HCT116 (cell line): Measurements from ENCODE around the gene RERG. TPM values are rescaled to one million over a fixed set of nuclear protein-coding genes. Genes with fewer than 3 reads are reported as not detected.

Experiments used
- ATAC-seq: fragments of 200-7000 bp; cut with Tn5 transposase; 2 replicates; pipeline ENCODE4 v1.9.1; 2020; ENCODE audit warnings: mild to moderate bottlenecking, moderate library complexity
- BruUV-seq: library from RNA; stranded (reverse); fragments of 400-500 nt; replicated peaks from 2 replicates; lab custom pipeline; 2021; lab: Mats Ljungman, UMichigan
- CTCF ChIA-PET: fragments of 300-600 bp; sonication (Branson Sonifier 250); formaldehyde crosslinking; loops from one replicate; lab custom pipeline; 2021; ENCODE audit warnings: antibody characterized with exemption; lab: Charles Lee
- POLR2A ChIA-PET: fragments of 300-600, 350-600 bp; sonication (Branson Sonifier 250); formaldehyde crosslinking; loops from one replicate; lab custom pipeline; 2021; ENCODE audit warnings: antibody characterized with exemption; lab: Charles Lee
- RAD21 ChIA-PET, 2 experiments: fragments of 300-600 bp; sonication (Branson Sonifier 250); formaldehyde crosslinking; loops; one replicate each; lab custom pipeline; 2023; ENCODE audit warnings: low total read pairs in 2 of 2; ENCODE audit not compliant: uncharacterized antibody in 2 of 2, unreplicated experiment in 2 of 2, low non-redundant PET in 1 of 2; lab: Charles Lee
- DNase-seq: peaks from one replicate; pipeline ENCODE4 v3.0.0-alpha.2; 2010; ENCODE audit warnings: low read depth, low spot score
- H2AFZ ChIP-seq: fragments of 200-600 bp; shearing (Covaris generic), sonication (generic); 2 replicates; pipeline ENCODE4 v1.6.1; 2017; ENCODE audit warnings: low read depth, mixed run types, mixed read lengths, antibody characterized with exemption, low read length; ENCODE audit not compliant: poor library complexity, severe bottlenecking
- H3K27ac ChIP-seq: 2 replicates; pipeline ENCODE4 v1.5.1; 2012; ENCODE audit warnings: low read depth, low read length
- H3K27me3 ChIP-seq: fragments of 200-600 bp; sonication (generic); 2 replicates; pipeline ENCODE4 v1.6.1; 2016; ENCODE audit warnings: mixed run types, low read length, mixed read lengths; ENCODE audit not compliant: insufficient read depth
- H3K36me3 ChIP-seq, 2 experiments: fragments of 200-500 bp in 1 of 2; fragments of 200-600 bp in 1 of 2; sonication (Bioruptor generic) in 1 of 2; sonication (generic) in 1 of 2; 2 replicates each; pipeline versions ENCODE4 v1.5.1 to v1.6.1; 2014 to 2016; ENCODE audit warnings: low read length in 2 of 2, inconsistent platforms in 1 of 2, mixed read lengths in 1 of 2, mixed run types in 1 of 2; ENCODE audit not compliant: insufficient read depth in 2 of 2, control insufficient read depth in 1 of 2
- H3K4me1 ChIP-seq, 2 experiments: fragments of 200-600 bp in 1 of 2; sonication (generic) in 1 of 2; 2 replicates each; pipeline versions ENCODE4 v1.5.1 to v1.6.1; 2012 to 2017; ENCODE audit warnings: low read length in 2 of 2, inconsistent platforms in 1 of 2, mild to moderate bottlenecking in 1 of 2, mixed read lengths in 1 of 2, mixed run types in 1 of 2, moderate library complexity in 1 of 2; ENCODE audit not compliant: insufficient read depth in 2 of 2, control insufficient read depth in 1 of 2
- H3K4me2 ChIP-seq: fragments of 200-600 bp; sonication (generic); 2 replicates; pipeline ENCODE4 v1.6.1; 2017; ENCODE audit warnings: mixed run types, low read length, mixed read lengths
- H3K4me3 ChIP-seq, 2 experiments: fragments of 200-600 bp in 1 of 2; sonication (generic) in 1 of 2; replicated peaks in 1 of 2; 2 replicates each; pipeline ENCODE4 v1.5.1; 2011 to 2016; ENCODE audit warnings: low read length in 2 of 2, control low read depth in 1 of 2, low read depth in 1 of 2, mild to moderate bottlenecking in 1 of 2, mixed read lengths in 1 of 2, mixed run types in 1 of 2
- H3K79me2 ChIP-seq: fragments of 200-600 bp; sonication (generic); 2 replicates; pipeline ENCODE4 v1.6.1; 2017; ENCODE audit warnings: mild to moderate bottlenecking, mixed run types, low read length, moderate library complexity, mixed read lengths; ENCODE audit not compliant: insufficient read depth
- H3K9ac ChIP-seq: fragments of 200-600 bp; sonication (generic); 2 replicates; pipeline ENCODE4 v1.6.1; 2016; ENCODE audit warnings: low read length, mixed read lengths
- H3K9me2 ChIP-seq: fragments of 200-600 bp; sonication (generic), shearing (Covaris generic); 2 replicates; pipeline ENCODE4 v1.6.1; 2017; ENCODE audit warnings: mixed run types, mild to moderate bottlenecking, moderate library complexity; ENCODE audit not compliant: insufficient read depth
- H3K9me3 ChIP-seq, 2 experiments: fragments of 200-500 bp in 1 of 2; fragments of 200-600 bp in 1 of 2; sonication (Bioruptor generic) in 1 of 2; sonication (generic) in 1 of 2; 2 replicates each; pipeline ENCODE4 v1.6.1; 2014 to 2017; ENCODE audit warnings: low read length in 2 of 2, mixed read lengths in 2 of 2, inconsistent platforms in 1 of 2, low read depth in 1 of 2, mild to moderate bottlenecking in 1 of 2, mixed run types in 1 of 2, moderate library complexity in 1 of 2; ENCODE audit not compliant: control insufficient read depth in 1 of 2, insufficient read depth in 1 of 2
- H4K20me1 ChIP-seq: fragments of 200-600 bp; sonication (generic), shearing (Covaris generic); 2 replicates; pipeline ENCODE4 v1.6.1; 2017; ENCODE audit warnings: mixed run types, mild to moderate bottlenecking, moderate library complexity; ENCODE audit not compliant: insufficient read depth
- CEBPB ChIP-seq: IDR thresholded peaks from 2 replicates; pipeline ENCODE4 v1.6.1; 2012; ENCODE audit warnings: low read depth
- ELF1 ChIP-seq: IDR thresholded peaks from 2 replicates; pipeline ENCODE4 v1.6.1; 2012; ENCODE audit warnings: low read depth, borderline replicate concordance
- EZH2 ChIP-seq: fragments of 200-600 bp; sonication (generic); IDR thresholded peaks from 2 replicates; pipeline ENCODE4 v1.6.1; 2017; ENCODE audit warnings: antibody characterized with exemption, mixed run types
- FOSL1 ChIP-seq: IDR thresholded peaks from 2 replicates; pipeline ENCODE4 v1.6.1; 2012; ENCODE audit warnings: low read depth
- POLR2A ChIP-seq: IDR thresholded peaks from 2 replicates; pipeline ENCODE4 v1.7.0; 2011; ENCODE audit warnings: borderline replicate concordance; ENCODE audit not compliant: insufficient read depth, insufficient read length; ENCODE audit errors: extremely low read depth
- POLR2AphosphoS5 ChIP-seq: IDR thresholded peaks from 2 replicates; pipeline ENCODE4 v1.6.1; 2011; ENCODE audit warnings: mild to moderate bottlenecking, low read depth, low read length, moderate library complexity
- RAD21 ChIP-seq: IDR thresholded peaks from 2 replicates; pipeline ENCODE4 v1.6.1; 2012; ENCODE audit warnings: low read depth, mild to moderate bottlenecking
- SIN3A ChIP-seq: IDR thresholded peaks from 2 replicates; pipeline ENCODE4 v1.6.1; 2012; ENCODE audit warnings: low read depth
- SRF ChIP-seq: IDR thresholded peaks from 2 replicates; pipeline ENCODE4 v1.6.1; 2012; ENCODE audit warnings: low read depth
- TCF7L2 ChIP-seq: IDR thresholded peaks from 2 replicates; pipeline ENCODE4 v1.7.0; 2011; ENCODE audit warnings: borderline replicate concordance, inconsistent platforms; ENCODE audit not compliant: insufficient read depth, insufficient read length; ENCODE audit errors: extremely low read depth
- ZFX ChIP-seq: fragments of 450-650 bp; IDR thresholded peaks from 2 replicates; pipeline ENCODE4 v1.6.1; 2017
- ZNF274 ChIP-seq: fragments of 200-500 bp; sonication (Bioruptor generic); IDR thresholded peaks from 2 replicates; pipeline ENCODE4 v1.6.1; 2014; ENCODE audit warnings: mild to moderate bottlenecking, low read depth, low read length, inconsistent platforms
- intact Hi-C: fragments of 100-400 bp; cut with micrococcal nuclease; formaldehyde crosslinking; loops from 2 replicates; pipeline ENCODE4 v1.10.0; 2022
- total RNA-seq: library from RNA; stranded (reverse); gene quantifications from one replicate; pipeline ENCODE4 v1.2.1, GENCODE V29; 2021; ENCODE audit not compliant: unreplicated experiment
- TF ChIP-seq, protein P1 (sequence below): IDR thresholded peaks from 2 replicates; pipeline ENCODE4 v1.6.1; 2012; ENCODE audit warnings: low read depth
- TF ChIP-seq, protein P2 (sequence below): IDR thresholded peaks from 2 replicates; pipeline ENCODE4 v1.6.1; 2012

Gene RERG
- total RNA-seq, 1 experiment from 2014 or later: not detected

DNA sequence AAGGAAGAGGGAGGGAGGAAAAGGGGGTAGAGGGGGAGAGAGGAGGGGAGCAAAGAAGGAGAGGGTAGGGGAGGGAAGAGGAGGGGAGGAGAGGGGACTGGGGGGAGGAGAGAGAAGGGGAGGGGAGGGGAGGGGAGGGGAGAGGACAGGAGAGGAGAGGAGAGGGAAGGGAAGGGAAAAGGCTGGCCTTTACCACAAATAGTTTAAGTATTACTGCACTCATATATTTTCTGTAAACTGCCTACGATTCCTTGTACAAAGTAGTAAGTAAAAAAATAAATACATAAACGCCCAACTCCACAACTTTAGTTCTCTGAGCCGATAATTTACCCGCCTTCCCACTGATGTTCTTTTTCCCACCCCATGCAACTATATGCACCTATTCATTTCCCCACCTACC lies 23.7 kb upstream of the RERG start:
- POLR2A ChIA-PET: no interaction called here
- ATAC-seq: no peak
- BruUV-seq: no TSS peak

More for the DNA sequence above, 23.7 kb upstream of the RERG start:
- peaks cover 46% of the 10 kb centered on the region for H3K27me3 ChIP-seq
- RAD21 ChIA-PET: no interaction called here
- no peak overlapping the region for H3K27ac ChIP-seq
- intact Hi-C loops: no loop called here
- no peak overlapping the region for H3K4me2 ChIP-seq
- no peaks in the 10 kb centered on the region for H3K79me2 ChIP-seq
- H2AFZ ChIP-seq: no peak overlapping the region
- 0 out of 4 replicates have a peak, but pooled peaks cover 0 to 5% of the 10 kb centered on the region in 2 experiments for H3K9me3 ChIP-seq
- CTCF ChIA-PET: no interaction called here
- TF ChIP-seq, protein P1, sequence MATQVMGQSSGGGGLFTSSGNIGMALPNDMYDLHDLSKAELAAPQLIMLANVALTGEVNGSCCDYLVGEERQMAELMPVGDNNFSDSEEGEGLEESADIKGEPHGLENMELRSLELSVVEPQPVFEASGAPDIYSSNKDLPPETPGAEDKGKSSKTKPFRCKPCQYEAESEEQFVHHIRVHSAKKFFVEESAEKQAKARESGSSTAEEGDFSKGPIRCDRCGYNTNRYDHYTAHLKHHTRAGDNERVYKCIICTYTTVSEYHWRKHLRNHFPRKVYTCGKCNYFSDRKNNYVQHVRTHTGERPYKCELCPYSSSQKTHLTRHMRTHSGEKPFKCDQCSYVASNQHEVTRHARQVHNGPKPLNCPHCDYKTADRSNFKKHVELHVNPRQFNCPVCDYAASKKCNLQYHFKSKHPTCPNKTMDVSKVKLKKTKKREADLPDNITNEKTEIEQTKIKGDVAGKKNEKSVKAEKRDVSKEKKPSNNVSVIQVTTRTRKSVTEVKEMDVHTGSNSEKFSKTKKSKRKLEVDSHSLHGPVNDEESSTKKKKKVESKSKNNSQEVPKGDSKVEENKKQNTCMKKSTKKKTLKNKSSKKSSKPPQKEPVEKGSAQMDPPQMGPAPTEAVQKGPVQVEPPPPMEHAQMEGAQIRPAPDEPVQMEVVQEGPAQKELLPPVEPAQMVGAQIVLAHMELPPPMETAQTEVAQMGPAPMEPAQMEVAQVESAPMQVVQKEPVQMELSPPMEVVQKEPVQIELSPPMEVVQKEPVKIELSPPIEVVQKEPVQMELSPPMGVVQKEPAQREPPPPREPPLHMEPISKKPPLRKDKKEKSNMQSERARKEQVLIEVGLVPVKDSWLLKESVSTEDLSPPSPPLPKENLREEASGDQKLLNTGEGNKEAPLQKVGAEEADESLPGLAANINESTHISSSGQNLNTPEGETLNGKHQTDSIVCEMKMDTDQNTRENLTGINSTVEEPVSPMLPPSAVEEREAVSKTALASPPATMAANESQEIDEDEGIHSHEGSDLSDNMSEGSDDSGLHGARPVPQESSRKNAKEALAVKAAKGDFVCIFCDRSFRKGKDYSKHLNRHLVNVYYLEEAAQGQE: no peak
- TF ChIP-seq RAD21 (no peak), ELF1 (no peak), ZFX (no peak), POLR2A (no peak), CEBPB (no peak), SIN3A (no peak), POLR2AphosphoS5 (no peak), ZNF274 (no peak), SRF (no peak), EZH2 (no peak), TCF7L2 (no peak), FOSL1 (no peak)
- TF ChIP-seq, protein P2, sequence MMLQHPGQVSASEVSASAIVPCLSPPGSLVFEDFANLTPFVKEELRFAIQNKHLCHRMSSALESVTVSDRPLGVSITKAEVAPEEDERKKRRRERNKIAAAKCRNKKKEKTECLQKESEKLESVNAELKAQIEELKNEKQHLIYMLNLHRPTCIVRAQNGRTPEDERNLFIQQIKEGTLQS: no peak
- no peak for DNase-seq
- no peaks in the 10 kb centered on the region for H3K4me1 ChIP-seq
- no peak overlapping the region for H3K9ac ChIP-seq
- no peak overlapping the region for H3K4me3 ChIP-seq
- no peaks in the 10 kb centered on the region for H4K20me1 ChIP-seq
- H3K36me3 ChIP-seq: no peaks in the 10 kb centered on the region
- no peaks in the 10 kb centered on the region for H3K9me2 ChIP-seq
